Right kidney (tissue), 9 donors: Measurements from ENCODE around the gene RND2.
A peak's percentile ranks its signal among the peaks of the same experiment; 100 is the strongest.
"Not testable (repeated sequence)": the region's sequence is repeated elsewhere in the genome, so short reads cannot be mapped to it uniquely, and the experiment has no call there.

Experiments
- DNase-seq: peaks from one replicate; pipeline ENCODE4 v3.0.0-alpha.2; 2016
- long read RNA-seq, 8 donors: transcript quantifications; one replicate each; lab custom pipeline, GENCODE V29; 2026

Gene RND2, protein sequence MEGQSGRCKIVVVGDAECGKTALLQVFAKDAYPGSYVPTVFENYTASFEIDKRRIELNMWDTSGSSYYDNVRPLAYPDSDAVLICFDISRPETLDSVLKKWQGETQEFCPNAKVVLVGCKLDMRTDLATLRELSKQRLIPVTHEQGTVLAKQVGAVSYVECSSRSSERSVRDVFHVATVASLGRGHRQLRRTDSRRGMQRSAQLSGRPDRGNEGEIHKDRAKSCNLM
- long read RNA-seq, donor 1, full-length matches to known transcripts, result 1 of 1 reads
- long read RNA-seq, donor 1, partial matches to known transcripts, result 0 of 1 reads
- long read RNA-seq, donor 1, other reads (novel, unspliced or antisense), result 0 of 1 reads
- long read RNA-seq, donor 2, full-length matches to known transcripts, result 2 of 2 reads
- long read RNA-seq, donor 2, partial matches to known transcripts, result 0 of 2 reads
- long read RNA-seq, donor 2, other reads (novel, unspliced or antisense), result 0 of 2 reads
- long read RNA-seq, donor 3, result 0 reads
- long read RNA-seq, donor 4, full-length matches to known transcripts, result 2 of 2 reads
- long read RNA-seq, donor 4, partial matches to known transcripts, result 0 of 2 reads
- long read RNA-seq, donor 4, other reads (novel, unspliced or antisense), result 0 of 2 reads
- long read RNA-seq, donor 5, full-length matches to known transcripts, result 3 of 3 reads
- long read RNA-seq, donor 5, partial matches to known transcripts, result 0 of 3 reads
- long read RNA-seq, donor 5, other reads (novel, unspliced or antisense), result 0 of 3 reads
- long read RNA-seq, donor 6, full-length matches to known transcripts, result 3 of 3 reads
- long read RNA-seq, donor 6, partial matches to known transcripts, result 0 of 3 reads
- long read RNA-seq, donor 6, other reads (novel, unspliced or antisense), result 0 of 3 reads
- long read RNA-seq, donor 7, result 0 reads
- long read RNA-seq, donor 8, result 0 reads

DNA sequence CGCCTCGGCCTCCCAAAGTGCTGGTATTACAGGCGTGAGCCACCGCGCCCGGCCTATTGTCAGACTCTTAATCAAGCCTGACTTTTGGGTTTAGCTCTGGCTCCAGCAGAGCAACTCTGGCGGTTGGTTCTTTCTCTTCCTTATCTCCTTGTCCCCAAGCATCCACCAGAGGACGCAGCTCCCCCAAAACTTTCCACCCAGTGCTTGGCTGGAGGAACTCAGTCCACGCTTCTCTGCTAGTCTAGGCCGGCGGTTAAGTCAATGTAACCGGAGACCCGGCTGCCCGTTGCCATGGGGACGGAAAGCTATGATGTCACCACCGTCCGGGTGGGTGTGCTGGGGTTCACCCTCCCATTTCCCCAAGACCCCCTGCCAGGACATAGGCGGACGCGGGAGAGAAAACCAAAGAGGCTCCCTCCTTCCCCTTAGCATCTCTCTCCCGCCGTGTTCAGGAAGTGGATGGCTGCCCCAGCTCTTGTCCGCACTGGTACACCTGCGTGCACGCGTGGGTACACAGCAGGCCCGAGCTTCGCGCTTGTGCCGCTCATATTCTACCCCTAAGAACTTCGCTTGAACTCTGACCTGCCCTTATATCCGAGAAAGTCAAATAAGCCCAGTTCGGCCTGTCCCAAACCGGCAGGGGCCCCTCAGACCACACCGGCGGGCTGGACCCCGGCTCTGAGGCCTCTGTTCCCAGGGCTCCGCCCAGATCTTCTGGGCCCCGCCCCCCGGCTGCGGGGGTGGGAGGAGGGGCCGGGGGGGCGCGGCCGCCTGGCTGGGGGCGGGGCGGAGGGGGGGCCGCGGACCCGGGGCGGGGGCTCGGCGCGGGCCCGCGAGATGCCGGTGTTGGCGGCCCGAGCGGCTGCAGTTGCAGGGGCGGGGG, at the start of gene RND2:
Gene RND2 (plus strand): TSS at position 825 of the 883 bp plus-strand sequence. CDS start 117 bp downstream, outside the sequence.
- DNase-seq, result peak; percentile 97

DNA sequence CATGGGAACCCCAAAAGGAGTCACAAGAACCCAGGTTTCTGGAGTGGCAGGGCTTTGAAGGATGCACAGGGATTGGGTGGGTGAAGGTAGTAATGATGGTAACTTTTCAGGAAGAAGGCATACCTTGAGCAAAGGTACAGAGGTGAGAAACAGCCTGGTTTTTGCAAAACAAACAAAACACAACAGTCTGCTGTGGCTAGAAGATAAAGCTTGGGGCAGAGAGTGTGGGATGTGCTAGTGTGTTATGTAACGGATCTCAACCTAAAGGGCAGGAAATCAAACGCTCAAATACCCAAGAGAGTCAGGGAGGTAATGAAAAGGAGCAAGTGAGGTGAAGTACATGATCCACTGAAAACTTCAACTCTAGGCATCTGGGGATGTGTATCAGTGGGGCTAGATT, 49.8 kb upstream of the RND2 start:
- DNase-seq, result no peak

- not testable (repeated sequence) for DNase-seq
Observed at GRCh38 chr17:42975701-42976100, 49.3 kb upstream of the RND2 start.

- DNase-seq, result no peak
Observed at GRCh38 chr17:42979511-42980273, 45.3 kb upstream of the RND2 start, which contains the start of gene PTGES3L. TSS of gene PTGES3L (minus strand) at chr17:42980080. CDS start at chr17:42980053, 27 bp downstream.

DNA sequence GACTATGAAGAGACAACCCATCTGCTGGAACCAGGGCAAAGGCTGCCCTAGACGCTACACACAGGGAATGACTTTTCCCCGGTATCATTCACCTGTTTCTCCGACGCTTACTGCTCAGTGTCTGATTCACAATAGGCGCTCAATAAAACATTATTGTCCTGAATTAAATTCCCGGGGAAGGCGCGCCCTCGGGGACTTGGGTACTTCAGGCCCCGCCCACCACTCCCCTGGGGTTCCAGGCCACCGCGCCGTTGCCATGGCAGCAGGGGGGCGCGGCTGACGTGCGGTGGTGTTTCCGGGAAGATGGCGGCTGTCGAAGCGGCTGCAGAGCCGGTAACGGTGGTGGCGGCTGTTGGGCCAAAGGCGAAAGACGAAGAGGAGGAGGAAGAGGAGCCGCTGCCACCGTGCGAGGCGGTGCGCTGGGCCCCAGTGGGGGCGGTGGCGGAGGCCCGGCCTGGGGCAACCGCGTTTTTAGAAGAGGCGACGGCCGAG, 44.7 kb upstream of the RND2 start, which contains the start of gene RUNDC1:
Gene RUNDC1 (plus strand): TSS at position 292 of the 492 bp plus-strand sequence. CDS start 12 bp downstream, at position 304.
- peak; percentile 95 for DNase-seq

DNA sequence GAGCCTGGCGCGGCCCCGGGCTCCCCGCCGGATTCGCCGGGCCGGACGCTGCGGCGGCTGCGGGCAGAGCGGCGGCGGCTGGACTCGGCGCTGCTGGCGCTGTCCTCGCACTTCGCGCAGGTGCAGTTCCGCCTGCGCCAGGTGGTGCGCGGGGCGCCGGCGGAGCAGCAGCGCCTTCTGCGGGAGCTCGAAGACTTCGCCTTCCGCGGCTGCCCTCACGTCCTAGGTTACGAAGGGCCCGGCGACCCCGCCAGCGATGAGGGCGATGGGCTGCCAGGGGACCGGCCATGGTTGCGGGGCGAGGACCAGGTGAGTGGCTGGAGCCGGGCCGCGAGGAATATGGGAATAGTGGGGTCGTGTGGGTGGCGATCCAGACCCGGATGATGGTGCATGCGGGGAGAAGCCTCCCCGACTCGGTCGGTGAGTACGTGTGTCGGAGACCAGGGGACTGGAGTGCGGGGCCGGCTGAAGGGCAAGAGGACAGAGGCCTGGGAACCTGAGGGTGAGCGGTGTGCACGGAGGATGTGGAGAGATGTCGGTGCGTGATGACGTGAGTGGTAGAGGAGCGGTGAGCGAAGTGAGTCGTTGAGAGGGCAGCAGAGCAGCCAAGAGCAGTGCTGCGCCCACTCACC, 44.1 kb upstream of the RND2 start:
- DNase-seq, result peak; percentile 62

- DNase-seq, result no peak
Observed at GRCh38 chr17:42982266-42982665, 42.8 kb upstream of the RND2 start.

DNA sequence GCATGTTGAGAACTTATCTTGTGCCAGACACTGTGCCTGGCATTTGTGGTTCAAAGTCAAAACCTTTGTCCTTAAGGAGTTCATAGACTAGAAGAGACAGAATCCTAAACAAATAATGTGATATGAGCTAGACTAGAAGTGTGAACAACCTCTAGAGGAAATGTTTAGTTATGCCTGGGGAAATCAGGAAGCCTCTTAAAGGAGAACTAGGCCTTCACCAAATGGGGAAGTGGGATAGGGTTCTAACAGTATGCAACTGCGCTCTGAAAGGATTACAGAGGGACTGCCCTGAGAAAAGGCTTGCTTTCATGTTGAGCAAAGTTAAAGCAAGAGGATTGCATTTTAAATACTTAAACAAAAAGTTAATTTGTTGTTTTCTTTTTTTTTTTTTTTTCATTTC, 39.8 kb upstream of the RND2 start:
- no peak for DNase-seq

- no peak for DNase-seq
Observed at GRCh38 chr17:42989141-42989540, 35.9 kb upstream of the RND2 start.

DNA sequence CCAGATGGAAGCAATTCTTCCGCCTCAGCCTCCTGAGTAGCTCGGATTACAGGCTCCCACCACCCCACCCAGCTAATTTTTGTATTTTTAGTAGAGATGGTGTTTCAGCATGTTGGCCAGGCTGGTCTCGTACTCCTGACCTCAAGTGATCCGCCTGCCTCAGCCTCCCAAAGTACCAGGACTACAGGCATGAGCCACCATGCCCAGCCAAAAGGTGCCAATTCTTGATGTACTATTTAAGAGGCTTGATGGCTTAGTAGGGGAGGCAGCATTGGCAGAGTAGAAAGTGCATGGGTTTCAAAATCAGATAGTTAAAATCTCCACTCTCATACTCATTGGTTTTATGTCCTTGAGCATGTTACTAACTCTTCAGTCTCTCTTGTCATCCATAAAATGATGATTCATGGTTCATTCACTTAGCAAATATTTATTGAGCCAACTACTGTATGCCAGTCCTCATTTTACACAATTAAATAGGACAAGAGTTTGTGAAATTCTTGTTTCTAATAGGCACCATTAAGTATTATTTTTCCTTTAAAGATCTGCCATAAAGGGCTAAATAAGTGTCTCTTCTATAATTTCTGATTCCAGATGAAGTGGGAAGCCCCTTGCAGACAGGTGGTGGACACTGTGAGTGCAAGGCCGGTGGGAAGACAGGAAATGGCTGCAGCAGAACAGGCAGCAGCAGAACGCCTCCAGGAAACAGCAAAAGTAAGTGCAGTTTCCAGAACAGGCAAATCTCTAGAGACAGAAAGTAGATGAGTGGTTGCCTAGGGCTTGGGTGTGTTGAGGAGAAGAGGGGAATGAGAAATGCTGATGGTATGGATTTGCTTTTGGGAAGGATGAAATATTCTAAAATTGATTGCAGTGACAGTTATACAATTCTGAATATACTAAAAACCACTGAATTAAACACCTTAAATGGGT, 35.0 kb upstream of the RND2 start:
- no peak for DNase-seq

GRCh38 chr17:42991471-42991870, 33.6 kb upstream of the RND2 start:
- no peak for DNase-seq

DNA sequence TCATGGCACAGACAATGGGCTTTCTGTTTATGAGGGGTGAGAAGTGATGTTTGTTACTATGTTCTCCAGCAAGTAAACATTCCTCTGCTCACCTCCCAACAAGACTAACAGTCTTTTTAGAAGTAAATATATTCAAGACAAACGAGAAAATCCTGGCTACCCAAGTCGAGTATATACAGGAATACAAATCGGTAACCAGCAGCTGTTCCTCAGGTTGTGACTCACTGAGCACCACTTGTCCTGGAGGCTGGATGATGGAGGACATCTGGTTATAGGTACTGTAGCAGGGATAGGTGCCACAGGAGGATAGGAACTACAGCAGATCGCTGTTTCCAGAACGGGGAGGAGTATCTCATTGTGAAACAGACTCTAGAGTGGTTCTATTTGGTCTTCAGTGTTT, 32.2 kb upstream of the RND2 start:
- no peak for DNase-seq

- not testable (repeated sequence) for DNase-seq
Observed at GRCh38 chr17:42993913-42994312, 31.1 kb upstream of the RND2 start.

DNA sequence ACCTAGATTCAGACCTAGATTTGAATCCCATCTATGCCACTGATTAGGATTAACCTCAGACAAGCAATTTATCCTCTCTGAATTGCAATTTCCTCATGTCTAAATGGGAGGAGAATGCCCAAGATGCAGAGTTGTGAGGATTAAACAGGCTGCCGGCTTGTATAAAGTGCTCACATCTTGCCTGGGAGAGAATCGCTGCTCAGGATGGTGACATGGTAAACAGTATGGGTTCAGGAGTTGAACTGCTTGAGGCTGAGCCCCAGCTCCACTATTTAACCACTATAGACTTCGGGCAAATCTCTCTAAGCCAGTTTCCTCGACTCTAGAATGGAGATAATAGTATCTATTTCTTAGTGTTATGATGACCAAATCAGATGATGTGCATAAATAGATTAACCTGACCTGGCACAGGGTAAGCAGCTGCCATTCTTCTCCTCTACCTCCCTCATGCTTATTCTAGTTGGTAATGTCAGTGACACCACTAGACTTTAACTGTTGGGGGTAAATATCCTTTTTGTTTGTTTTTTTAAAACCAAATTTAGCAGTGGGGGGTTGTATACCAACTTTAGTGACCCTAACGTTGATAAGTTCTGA, 27.5 kb upstream of the RND2 start:
- no peak for DNase-seq

GRCh38 chr17:42997984-42998938, 26.8 kb upstream of the RND2 start, which contains the start of gene RPL27:
TSS of gene RPL27 (plus strand) at chr17:42998419. CDS start at chr17:42998751, 332 bp downstream.
- DNase-seq, result peak; percentile 96

DNA sequence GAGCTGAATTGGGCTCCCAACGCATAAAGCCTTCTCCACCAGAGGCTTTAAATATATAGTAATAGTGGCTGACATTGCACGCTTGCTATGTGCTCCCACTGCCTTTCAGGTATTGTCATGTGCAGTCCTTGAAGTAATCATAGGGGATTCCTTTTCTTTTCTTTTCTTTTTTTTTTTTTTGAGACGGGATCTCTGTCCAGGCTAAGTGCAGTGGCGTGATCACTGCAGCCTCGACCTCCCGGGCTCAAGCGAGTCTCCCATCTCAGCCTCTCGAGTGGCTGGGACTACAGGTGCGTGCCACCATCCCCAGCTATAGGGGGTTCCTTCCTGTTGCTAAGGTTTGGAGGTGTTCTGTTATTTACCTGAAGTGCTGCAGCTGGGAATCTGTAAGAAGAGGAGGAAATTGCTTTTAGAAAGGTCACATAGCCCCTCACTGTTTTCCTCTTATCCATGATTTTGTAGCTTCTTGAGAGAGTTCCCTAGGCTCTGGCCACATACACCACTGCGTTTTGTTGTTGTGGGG, 26.0 kb upstream of the RND2 start:
- DNase-seq, result no peak

DNA sequence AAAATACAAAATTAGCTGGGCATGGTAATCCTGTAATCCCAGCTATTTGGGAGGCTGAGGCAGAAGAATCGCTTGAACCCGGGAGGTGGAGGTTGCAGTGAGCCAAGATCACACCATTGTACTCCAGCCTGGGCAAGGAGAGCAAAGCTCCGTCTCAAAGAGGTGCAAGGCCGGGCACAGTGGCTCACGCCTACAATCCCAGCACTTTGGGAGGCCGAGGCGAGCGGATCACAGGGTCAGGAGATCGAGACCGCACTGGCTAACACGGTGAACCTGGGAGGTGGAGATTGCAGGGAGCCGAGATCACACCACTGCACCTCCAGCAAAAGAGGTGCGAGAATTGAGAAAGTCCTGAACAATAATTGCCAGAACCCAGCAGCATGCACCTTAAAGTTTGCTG, 24.1 kb upstream of the RND2 start:
- DNase-seq, result not testable (repeated sequence)
